Stimulated activated CD8-positive, alpha-beta memory T cell treated with anti-CD3 and anti-CD28 coated beads, Interleukin-12 subunit alpha, Interleukin-12 subunit beta, amount 100 ng/mL, for 4 hours (primary cell): ENCODE measurements around the gene PRDM8.
"Not testable (repeated sequence)": the region's sequence is repeated elsewhere in the genome, so short reads cannot be mapped to it uniquely, and the experiment has no call there.

Experiments used
- DNase-seq: peaks from one replicate; pipeline ENCODE4 v3.0.0-alpha.2; 2020; ENCODE audit warnings: low read depth

The PRDM8 gene

GRCh38 chr4:80228460-80228859 lies 31.2 kb downstream of the PRDM8 start:
- DNase-seq, result no peak

GRCh38 chr4:80229128-80229527 lies 31.8 kb downstream of the PRDM8 start:
- no peak for DNase-seq

- no peak for DNase-seq
These were observed 32.3 kb downstream of the PRDM8 start for GRCh38 chr4:80229590-80229989.

DNA sequence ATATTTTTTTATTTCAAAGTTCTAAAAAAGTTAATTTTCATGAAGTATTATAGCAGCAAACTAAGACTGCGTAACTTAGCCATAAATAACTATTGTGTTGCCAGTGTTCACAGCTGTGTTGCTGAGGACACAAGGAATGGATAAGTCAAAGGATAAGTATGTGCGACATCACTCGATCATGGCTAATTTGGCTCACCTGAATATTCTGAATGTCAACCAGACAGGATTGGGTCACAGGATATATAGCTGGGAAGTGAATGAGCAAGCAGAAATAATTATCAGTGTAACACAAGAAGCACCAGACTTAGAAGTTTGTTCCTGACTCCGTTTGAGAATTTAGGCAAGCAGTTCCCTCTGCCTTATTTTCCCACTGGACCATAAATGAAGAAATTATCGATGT lies 33.9 kb downstream of the PRDM8 start:
- no peak for DNase-seq

DNA sequence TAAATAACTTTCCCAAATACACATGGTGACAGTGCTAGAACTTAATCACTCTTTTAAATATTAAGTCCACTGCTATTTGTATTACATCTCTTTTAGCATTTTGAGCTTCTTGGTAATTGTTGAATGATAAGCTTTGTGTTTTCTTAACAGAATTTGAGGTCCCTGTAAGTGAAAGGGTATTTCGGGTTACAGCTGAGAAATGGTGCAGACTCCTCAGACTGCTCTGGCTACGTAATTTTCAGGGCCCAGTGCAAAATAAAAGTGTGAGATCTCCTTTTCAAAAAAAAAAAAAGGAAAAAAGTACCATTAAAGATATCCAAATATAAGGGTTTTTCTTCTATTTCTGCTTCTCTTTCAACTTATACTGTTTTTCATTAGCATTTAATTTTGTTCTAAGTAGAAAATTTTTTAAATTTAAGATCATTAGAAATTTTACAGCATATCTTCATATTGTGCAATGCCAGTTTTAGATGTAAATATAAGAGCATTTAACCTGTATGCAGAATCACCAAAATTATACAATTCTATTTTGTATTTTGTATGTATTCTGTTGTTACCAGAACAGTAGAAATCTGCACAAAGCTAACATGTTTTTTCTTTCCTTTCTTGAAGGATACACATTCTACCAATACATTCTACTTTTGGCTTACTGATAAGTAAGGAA lies 35.5 kb downstream of the PRDM8 start:
- DNase-seq, result no peak

DNA sequence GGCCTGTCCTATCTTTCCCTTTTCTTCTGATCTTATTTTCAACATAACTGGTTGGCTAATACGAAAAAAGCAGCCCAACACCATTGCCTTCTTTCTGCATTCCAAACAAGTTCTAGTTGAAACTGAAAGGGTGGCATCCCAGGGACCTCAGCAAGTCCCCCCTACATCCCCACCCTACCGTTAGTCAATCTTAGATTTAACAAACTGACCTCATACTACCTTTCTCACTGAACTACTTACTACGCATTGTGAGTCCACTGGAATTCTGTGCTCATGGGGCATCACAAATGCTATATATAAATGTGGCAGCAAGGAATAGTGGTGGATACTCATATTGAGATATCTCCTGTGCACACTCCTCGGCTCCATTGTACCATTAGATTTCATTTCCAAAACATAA lies 36.1 kb downstream of the PRDM8 start:
- DNase-seq, result no peak

GRCh38 chr4:80235451-80235850 lies 38.1 kb downstream of the PRDM8 start:
- DNase-seq, result no peak

- no peak for DNase-seq
These were observed 40.7 kb downstream of the PRDM8 start for GRCh38 chr4:80237992-80238391.

DNA sequence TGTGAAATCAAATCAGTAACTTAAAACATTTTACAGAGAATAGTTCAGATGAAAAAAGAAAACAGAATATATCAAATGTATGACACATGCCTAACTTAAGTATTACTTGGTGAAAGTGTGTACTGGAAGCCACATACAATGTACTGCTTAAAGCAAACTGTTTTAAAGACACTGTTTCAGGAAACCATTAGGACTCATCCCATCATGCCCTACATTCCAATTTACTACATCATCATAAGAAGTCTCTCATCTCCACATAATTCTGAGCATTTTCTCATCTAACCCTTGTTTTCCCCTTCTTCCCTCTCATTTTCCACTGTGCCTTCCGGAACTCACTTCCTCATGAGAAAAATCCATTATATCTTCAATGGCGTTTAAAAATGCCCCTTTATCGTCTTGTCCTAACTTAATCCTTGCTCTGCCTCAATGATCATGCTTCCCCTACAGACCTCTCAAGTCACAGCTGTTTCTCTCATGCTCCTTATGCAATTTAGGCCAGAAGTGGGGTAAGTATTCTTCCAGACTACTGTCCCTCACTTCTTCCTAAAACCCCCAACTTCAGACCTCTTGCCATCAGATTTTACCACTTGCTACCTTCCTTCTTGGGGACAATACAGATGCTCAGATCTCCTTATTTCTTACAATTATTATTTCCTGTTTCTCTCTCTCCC lies 42.3 kb downstream of the PRDM8 start:
- no peak for DNase-seq

DNA sequence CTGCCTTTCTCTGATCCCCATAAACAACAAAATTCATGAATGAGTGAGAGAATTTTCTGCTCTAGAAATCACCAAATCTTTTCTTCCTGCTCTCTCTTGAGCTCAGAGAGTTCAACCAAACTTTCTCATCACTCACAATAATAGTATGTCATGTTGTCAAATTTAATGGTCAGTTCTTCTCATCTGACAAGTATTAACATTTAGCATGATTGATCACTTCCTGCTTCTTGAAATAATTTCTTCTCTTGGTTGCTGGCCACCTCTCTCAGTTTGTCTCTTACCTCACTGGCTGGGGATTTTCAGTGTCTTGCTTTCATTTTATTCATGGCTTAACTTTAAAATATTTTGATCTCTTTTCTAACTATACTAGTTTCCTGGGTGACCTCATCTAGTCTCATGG lies 43.7 kb downstream of the PRDM8 start:
- no peak for DNase-seq

DNA sequence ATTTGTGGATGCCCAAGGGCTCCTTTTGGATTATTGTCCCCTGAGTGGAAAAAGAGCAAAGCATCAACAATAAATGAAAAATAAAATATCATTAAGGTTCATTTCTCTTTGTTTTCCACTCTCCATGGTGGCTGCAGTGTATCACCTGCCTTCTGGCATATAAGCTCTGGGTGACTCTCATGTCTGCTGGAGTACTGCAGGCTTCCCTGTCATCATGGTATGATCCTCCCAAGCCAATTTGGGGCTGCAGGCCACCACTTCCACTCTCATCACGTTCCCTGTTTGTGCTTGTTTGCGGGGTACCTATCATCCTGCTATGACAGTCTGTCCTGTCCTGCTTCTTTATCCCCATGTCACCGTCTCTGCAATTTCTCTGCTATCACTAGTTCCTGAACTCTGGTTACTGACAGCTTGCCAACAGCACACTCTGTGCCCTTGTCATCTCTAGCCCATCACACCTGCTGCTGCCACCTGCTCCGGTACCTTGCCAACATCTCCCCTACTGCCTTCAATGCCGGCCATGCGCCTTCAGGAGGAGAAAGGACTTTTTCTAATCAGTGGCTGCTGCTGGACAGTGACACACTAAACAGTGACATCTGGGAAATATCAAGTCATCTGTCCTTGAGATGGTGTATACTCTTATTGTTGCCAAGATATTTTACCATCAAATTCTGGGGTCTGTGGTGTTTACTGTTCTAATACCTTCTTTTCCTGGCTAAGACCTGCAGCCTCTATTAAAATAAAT lies 46.1 kb downstream of the PRDM8 start:
- DNase-seq, result no peak

DNA sequence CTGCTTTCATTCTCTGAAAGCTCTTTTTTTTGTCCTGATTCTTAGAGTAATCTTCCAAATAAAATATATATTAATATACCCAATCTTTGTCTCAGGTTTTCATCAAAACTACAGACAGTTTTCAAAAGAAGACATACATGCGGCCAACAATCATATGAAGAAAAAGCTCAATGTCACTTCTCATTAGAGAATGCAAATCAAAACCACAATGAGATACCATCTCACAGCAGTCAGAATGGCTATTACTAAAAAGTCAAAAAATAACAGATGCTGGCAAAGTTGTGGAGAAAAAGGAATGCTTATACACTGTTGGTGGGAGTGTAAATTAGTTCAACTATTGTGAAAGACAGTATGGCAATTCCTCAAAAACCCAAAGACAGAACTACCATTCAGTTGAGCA lies 50.2 kb downstream of the PRDM8 start:
- DNase-seq, result not testable (repeated sequence)

GRCh38 chr4:80249144-80249543 lies 51.8 kb downstream of the PRDM8 start:
- no peak for DNase-seq

DNA sequence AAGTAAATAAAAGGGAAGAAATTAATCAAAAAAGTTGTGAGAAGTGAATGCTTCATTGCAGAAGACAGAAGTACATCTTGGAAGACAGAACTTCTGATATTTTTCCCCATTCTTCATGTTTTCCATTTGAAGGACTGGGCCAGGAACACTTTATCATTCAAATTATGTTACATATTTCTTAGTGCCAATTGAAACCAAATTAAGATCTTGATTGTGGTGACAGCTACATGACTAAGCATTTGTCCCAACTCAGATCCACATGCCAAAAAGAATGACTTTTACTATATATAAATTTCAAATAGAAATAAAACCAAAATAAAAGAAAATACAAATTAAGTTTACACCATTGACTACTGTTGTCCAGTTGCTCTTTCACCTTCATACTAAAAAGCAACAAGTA lies 55.1 kb downstream of the PRDM8 start:
- no peak for DNase-seq

- no peak for DNase-seq
These were observed 55.6 kb downstream of the PRDM8 start for GRCh38 chr4:80252953-80253352.

GRCh38 chr4:80253510-80253909 lies 56.2 kb downstream of the PRDM8 start:
- no peak for DNase-seq
